Lung microvascular endothelial cell (primary cell): ENCODE results near the gene FBXW7. TPM values are rescaled to one million over a fixed set of nuclear protein-coding genes. Genes with fewer than 3 reads are reported as not detected.

Experiments used
- DNase-seq, 2 donors: peaks; one replicate each; pipeline versions ENCODE4 v3.0.0 to v3.0.0-alpha.2; 2010; ENCODE audit warnings: low read depth in 2 of 2
- total RNA-seq: library from RNA; depleted of rRNA; stranded (reverse); fragments of >200 nt; gene quantifications from 2 replicates; pipeline ENCODE4 v1.2.1, GENCODE V29; 2014

The FBXW7 gene
- total RNA-seq, 1 donor from 2014 or later, result 51.2 TPM

DNA sequence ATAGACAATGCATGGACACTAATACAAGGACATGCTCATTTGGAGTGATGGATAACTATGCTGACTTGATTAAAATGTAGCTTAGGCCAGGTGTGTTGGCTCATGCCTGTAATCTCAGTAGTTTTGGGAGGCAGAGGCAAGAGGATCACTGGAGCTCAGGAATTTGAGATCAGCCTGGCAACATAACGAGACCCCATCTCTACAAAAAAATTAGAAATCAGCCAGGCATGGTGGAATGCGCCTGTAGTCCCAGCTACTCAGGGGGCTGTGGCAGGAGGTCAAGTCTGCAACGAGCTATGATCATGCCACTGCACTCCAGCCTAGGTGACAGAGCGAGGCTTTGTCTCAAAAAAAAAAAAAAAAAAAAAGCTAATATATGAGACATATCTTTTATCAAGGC, 196.3 kb downstream of the FBXW7 start:
- no peak for DNase-seq

DNA sequence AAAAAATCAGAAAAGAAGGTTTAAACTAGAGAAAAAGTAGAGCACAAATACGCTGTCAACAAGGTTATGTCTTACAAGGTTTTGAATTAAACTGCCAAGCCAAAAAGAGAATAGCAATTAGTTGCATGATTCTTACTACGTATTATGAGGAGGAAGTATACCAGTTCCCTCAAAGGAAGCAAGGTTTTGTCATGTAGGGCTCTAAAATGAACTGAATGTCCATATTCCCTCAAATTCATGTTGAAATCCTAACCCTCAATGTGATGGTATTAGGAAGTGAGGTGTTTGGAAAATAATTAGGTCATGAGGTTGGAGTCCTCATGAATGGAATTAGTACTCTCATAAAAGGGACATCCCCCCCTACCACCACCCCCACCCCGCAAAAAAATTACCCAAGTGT, 201.0 kb downstream of the FBXW7 start:
- no peak for DNase-seq

DNA sequence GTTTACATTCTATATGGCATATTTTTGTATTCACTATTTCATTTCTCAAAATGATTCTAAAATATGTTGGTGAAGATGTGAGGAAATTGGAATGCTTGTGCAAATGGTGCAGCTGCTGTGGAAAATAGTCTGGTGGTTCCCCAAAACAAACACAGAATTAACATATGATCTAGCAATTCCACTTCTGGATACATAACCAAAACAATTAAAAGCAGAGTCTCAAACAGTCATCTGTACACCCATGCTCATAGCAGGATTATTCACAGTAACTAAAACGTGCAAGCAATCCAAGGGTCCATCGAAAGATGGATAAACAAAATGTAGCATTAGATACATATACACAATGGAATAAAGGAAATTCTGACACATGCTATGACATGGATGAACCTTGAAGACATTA, 204.8 kb downstream of the FBXW7 start:
- DNase-seq, result no peak

DNA sequence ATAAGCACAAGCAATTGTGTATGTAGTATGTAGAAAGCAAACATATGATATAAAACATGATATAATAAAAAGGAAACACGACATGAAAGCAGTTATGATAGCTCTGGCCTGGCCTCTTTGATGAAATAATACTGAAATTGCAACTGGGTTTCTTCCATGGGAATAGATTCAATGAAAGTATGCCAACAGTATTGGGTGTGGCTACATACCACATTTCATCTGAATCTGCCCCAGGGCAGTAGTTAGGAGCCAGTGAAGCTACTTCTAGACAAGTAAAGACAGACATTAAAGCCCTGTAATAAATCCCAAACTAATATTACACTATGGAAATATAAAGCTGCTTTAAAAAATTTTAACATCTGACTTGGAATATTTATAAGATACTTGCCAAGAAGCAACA, 207.3 kb downstream of the FBXW7 start:
- DNase-seq, result no peak

DNA sequence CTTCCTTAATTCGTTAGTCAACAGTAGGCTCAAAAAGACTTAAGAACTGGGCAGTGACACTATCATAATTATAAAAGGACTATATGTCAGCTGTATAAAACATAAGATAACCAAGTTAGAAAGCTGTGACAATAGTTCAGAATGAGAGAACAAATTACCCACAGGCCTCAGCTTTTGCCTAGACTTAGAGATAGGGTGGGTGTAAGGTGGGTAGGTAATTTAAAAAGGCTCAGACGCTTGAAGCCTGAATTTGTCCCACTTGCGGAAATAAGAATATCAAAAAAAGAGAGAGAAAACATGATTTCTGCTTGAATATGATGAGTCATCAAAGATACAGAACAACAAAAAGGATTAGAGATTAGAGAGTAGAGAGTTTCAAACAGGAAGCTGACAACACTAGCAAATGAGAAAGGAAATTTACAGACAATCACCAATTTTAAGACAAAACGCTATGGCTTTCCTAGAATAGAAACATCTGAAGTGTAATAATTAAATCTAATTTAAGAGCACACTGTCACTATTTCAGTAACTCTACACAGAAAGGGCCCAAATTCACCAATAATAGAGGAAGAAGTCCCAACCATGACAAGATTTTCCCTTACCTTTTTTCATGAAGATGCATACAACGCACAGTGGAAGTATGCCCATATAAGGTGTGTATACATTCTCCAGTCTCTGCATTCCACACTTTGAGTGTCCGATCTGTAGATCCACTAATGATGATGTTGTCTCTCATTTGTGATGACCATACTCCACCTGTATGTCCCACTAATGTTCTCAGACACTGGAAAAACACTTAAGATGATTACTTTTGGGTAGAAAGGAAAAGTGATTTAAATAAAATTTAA, 208.1 kb downstream of the FBXW7 start:
- DNase-seq, result no peak

DNA sequence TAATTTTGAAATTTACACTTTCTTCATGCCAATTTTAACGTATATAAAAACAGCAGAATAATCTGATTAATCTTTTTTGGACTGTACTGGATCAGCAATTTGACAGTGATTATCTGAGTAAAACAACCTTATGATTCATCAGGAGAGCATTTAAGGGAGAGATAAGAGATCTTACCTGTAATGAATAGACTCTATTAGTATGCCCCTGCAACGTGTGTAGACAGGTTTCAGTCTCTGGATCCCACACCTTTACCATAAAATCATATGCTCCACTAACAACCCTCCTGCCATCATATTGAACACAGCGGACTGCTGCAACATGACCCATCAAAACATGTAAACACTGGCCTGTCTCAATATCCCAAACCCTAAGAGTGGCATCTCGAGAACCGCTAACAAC, 210.1 kb downstream of the FBXW7 start:
- DNase-seq, result no peak

DNA sequence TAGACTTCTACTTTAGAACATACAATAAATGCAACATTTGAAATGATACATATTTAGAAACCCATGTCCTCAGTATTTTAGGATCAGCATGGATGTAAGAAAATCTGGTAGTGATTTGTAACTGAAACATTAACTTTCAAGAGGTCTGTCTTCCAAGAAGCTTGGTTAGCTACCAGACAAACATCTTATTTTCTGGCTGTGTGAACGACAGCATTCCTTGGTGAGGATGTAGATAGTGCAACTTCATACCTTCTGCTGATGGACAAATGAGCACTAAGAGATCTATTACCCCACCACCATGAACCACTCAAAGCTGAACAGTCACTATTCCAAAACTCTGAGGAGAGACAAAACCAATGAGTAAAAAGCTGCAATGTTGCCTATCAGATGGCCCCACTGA, 212.7 kb downstream of the FBXW7 start:
- DNase-seq, result no peak

DNA sequence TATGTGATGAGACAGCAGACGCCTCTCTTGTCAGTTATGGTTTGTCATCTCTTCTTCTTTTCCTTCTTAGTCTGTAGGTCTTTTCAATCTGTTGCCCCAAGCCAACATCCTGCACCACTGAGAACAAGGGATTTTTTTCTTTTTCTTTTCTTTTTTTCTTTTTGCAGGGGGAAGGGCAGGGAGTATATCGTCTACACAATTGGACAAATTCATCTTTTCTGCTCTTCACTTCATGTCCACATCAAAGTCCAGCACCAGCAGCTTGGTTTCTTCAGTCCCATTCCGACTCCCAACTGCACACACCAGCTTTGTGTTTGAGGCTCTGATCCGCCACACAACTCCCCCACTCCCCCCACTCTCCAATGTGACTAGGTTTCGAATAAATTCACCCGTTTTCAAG, 213.2 kb downstream of the FBXW7 start:
- no peak for DNase-seq

DNA sequence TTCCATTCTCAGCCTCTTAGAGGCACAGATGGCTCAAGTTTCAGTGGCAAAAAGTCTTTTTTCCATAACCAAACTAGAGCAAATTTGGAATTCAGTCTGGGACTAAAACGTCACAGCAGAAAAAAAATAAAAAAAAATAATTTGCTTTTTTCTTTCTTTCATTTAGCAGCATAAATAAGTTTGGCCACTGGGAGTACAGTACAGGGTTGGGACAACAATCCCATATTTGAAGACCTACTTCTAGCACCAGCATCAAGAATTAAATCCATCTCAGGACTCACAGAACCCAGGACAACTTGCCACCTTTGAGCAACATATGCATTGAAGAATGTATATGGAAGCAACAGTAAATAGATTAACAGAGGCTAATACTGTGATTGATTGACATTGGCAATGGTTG, 214.0 kb downstream of the FBXW7 start:
- no peak for DNase-seq

DNA sequence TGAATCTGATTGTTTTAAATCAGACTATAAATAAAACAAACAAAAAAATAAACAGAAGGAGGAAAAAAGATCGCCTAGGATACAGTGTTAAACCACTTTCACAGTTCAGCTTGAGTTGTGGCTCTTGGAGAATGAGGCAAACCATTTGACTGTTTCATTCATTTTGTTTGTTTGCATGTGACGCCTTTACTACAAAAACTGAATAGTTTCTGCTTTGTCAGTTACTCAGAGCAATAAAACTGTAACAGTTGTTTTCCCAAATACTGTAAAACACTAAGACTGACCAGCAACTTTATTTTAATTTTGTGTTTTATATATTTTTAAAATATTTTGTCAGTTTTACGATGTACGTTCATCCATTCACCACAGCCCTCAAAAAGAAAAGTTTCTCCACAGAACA, 214.5 kb downstream of the FBXW7 start:
- DNase-seq, result no peak

DNA sequence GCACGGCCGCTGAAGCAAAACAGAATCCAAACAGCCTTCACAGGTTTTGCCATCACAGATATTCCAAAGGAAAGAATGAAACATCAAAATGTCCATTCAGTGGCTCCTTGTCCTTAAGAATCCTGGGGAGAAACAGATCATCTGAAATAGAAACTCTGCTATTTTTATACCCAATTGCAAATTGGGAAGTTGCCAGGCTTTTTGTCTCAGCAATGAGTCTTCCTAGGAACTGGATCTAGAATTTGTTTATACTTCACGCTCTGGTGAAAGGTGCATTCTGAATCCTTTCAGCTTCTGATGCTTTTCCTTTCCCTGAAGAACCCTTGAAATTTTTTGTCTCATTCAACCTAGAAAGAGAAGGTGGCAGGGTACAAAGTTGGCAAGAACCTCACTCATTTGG, 218.9 kb downstream of the FBXW7 start:
- DNase-seq, result peak in 1 of 2 donors; percentile 36

DNA sequence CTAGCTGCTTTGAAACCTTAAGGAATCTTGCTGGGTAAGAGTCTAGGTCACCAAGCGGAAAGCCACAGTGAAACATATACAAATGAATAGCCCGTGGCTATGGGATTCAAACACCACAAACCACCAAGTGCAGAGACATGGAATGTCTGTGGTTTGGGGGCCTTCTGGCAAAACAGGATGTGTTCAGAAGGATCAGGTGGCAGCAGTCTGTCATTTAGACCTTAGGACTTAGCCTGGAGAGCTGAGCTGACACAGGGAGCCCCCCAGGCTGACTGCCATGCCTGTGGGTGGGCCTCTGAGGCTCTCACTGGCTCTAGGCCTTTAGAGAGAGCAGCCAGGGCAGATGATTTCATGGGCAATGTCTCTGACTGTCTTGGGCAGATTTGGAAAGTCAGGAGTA, 225.6 kb downstream of the FBXW7 start:
- DNase-seq, result no peak

DNA sequence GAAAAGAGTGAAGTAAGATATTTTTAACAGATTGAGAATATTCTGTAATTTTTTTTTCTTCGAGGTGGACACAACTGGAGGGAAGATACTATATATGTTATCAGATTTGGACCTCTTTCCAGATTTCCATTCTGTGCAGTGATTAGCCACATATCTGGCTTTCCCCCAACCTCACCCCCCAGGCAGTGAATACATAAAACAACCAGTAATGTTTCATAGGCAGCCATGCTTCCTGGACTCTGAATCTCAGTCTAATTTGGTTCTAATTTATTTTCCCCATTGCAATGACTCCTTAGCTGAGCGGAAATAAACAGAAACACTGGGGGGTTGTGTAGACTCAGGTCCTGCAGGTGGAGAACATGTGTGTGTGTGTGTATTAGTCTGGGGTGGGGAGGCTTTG, 226.5 kb downstream of the FBXW7 start:
- no peak for DNase-seq

DNA sequence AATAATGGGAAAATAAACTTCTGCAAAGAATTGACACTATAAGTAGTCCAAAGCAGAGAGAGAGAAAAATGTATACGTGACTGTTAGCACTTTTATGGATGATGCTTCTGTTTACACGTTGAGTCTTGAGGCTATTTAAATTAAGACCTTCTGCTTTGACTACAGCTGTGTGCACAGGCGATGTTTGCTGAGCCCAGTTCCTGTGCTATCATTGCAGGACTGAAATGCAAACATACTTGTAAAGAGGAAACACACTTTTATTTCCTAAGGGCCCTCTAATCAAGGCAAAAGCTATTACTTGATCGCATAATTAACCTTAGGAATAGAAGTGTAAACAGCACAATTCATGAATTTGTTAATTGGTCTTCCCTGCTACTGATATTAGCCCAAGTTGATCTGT, 226.9 kb downstream of the FBXW7 start:
- no peak for DNase-seq

DNA sequence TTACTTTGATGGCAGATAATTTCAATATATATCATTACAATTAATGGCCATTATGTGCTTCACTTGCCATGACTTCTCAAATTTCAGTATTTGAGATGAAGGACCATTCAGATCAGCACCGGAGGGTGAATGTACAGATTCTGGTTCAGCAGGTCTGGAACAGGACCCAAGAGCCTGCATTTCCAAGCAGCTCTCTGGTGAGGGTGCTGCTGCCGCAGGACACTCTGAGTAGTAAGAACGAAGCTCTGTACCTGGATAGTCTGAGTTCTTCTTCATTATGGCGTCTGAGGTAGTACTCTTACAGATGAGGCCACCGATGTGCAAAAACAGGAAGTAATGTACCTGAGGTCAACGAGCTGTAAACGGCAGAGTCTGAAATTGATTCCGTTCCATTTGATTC, 228.2 kb downstream of the FBXW7 start:
- no peak for DNase-seq

DNA sequence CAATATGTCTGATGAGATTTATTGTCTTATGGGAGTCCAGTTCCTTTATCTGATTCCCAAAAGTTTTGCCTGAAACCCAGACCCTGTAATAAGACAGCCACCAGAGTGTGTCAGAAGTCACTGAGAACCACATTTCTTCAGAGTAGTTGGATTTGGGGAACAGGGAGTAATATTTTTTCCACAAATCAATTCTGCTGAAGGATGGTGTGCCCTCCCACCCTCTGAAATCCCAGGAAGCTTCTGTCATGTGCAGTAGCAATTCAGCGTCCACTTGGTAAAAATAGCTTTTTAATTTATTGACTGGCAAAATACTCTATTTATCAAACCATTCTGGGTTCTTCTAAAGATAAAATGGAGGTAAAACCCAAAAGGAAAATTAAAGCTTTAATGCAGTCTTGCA, 229.4 kb downstream of the FBXW7 start:
- no peak for DNase-seq

DNA sequence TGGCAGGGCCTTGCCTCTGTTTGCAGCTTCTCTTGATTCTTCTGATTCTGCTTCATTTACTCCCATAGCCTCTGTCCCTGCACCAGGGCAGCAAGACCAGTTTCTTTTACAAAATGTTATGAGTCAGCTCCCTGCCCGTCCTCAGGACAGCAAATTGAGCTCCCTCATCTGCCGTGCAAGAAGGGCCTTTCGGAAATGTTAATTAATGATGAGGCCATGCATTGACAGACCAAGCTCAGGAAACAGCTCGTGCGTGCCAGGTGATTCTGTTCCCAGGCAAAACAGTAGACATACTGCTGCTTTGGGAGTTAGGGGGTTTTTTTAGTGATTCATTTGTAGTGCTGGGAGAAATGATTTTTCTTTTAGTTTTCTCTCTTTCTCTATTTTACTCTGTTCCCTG, 231.7 kb downstream of the FBXW7 start:
- peak; percentile 2 to 56 for DNase-seq

DNA sequence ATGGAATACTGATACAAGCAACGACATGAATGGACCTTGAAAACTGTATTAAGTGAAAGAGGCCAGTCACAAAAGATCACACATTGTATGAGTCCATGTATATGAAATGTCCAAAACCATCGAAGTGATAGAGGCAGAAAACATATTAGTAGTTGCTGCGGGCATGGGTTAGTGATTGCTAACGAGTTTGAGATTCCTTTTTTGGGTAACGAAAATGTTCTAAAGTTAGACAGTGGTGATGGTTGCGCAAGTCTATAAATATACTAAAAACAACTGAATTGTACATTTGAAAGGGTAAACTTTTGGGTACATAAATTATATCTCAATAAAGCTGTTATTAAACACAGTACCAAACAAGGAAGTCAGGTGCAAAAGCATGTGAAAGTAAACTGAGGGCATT, 234.5 kb downstream of the FBXW7 start:
- DNase-seq, result no peak

DNA sequence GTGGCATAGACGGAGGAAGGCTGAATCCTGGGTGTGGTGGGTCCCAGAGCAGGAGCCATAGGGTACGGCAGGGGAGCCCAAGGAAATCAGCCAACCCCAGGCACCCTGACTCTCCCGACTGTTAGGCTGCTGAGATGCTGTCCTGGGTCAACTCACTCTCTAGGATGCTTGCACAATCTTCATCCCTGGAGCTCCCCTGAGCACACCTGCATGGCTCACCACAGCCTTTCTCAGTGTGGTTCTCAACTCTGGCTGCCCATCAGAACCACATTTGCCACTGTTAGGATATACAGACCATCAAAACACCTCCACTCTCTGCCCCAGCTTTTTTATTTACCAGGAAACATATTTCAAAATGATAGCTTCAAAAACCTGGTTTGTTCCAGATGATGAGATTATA, 236.3 kb downstream of the FBXW7 start:
- no peak for DNase-seq

DNA sequence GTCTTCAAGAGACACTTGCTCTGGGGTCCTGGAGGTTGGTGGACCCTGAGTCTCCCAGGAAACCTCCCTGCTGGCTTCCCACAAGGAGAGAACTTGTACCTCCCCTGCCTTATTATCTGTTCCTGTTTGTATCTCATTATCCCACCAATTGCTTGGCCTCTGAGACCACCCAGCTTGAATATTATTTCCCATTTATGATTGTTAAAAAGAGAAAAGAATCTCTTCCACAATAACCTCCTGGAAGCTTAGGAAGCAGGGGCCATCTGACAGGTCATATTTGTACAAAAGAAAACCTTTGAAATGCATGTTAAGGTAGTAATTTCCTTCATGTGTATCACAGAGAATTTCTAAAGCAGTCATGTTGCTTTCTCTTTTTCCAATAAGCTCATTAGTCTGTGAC, 239.5 kb downstream of the FBXW7 start:
- no peak for DNase-seq

DNA sequence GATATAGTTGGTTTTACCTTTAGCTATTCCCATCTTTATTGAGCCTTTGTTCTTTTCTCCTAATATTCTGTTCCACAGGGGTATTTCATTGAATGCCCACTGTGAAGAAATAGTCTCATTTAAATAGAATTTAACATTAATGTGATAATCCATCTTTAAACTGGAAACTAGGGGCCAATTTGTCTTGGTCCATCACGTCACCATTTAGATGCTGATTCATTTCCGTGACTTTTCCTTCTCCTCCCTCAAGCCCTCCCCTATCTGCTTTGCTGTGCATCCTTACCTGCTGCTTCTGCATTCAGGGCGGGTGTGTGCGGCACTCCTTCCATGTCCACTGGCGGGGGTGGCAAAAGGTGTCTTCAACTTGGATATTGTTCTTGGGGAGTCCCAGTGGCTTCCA, 241.1 kb downstream of the FBXW7 start:
- DNase-seq, result no peak

DNA sequence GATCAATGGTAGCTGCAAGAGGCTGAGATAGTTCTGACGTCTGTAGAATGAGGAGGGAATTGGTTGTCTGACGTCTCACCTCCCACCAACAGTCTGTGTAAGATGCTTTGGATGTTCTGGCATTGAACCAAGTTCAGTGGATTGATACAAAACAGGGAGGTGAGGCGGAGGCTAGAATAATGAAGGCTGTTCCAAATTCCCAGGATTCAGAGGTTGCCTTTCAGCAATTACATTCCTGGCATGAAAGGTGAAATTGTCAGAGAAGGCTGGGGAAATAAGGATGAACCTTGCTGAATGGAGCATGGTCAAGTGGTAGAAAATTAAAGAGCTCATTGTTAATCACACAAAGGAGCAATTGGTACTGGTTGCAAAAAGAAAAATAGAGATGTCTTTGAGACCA, 241.6 kb downstream of the FBXW7 start:
- DNase-seq, result no peak

DNA sequence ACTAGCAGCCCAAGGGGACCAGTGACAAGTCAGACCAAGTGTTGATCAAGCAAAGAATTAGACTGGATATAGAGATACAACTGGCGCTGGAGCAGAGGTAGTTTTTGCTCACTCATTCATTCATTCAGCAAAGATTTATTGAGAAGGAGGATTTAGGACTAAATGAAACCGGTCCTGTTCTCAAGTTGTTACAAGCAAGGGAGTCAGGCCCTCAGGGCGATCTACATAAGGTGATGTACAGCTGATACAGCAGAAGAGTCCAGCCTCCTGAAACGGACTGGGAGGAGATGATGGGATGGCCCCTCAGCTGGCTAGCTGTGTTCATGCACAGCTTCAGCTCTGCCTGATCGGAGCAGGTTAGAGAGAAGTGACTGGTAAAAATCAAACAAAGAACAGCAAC, 242.4 kb downstream of the FBXW7 start:
- no peak for DNase-seq

DNA sequence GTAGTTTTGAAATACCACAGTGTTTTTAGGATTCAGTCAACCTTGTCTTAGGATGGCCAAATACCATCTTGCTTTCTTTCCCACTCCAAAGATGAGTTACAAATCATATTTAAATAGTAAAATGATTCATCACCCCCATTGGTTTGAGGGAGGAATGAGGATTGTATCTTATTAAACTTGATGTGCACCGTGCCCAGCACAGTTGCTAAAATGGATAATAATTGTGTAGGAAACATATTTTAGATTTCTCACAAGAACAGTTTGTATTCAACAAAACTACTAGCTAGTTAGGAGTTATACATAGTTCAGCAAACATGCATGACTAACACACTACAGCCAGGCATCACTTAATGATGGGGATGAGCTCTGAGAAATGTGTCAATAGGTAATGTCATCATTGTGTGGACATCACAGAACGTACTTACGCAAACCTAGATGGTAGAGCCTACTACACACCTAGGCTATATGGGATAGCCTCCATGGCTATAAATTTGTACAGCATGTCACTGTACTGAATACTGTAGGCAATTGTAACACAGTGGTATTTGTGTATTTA, 245.4 kb downstream of the FBXW7 start:
- DNase-seq, result no peak
